CD4-positive, CD25-positive, alpha-beta regulatory T cell (primary cell): ENCODE measurements around the gene GTF2H4. TPM values are rescaled to one million over a fixed set of nuclear protein-coding genes. Genes with fewer than 3 reads are reported as not detected.
A peak's percentile ranks its signal among the peaks of the same experiment; 100 is the strongest.

Experiments used
- ATAC-seq, 2 donors: fragments of 150-1000 bp; cut with Tn5 transposase; one replicate each; pipeline ENCODE4 v1.10.0; 2021; ENCODE audit warnings: low read depth in 2 of 2, moderate number of reproducible peaks in 2 of 2, moderate library complexity in 1 of 2
- DNase-seq, 3 donors: peaks; one replicate each; pipeline versions ENCODE4 v3.0.0 to v3.0.0-alpha.2; 2012 to 2022; ENCODE audit warnings: mixed read lengths in 1 of 3
- H3K27ac ChIP-seq: one replicate; pipeline ENCODE4 v1.7.0; 2013; ENCODE audit warnings: mild to moderate bottlenecking, low read length; ENCODE audit not compliant: insufficient read depth, poor library complexity, severe bottlenecking
- H3K27me3 ChIP-seq: one replicate; pipeline ENCODE4 v1.7.0; 2013; ENCODE audit warnings: low read length; ENCODE audit not compliant: control insufficient read depth, insufficient read depth
- H3K36me3 ChIP-seq: one replicate; pipeline ENCODE4 v1.7.0; 2013; ENCODE audit warnings: mild to moderate bottlenecking, low read length, moderate library complexity; ENCODE audit not compliant: control insufficient read depth, insufficient read depth
- H3K4me1 ChIP-seq: 2 replicates; pipeline ENCODE4 v1.7.0; 2013; ENCODE audit warnings: mild to moderate bottlenecking, low read length; ENCODE audit not compliant: insufficient read depth, control insufficient read depth, poor library complexity, severe bottlenecking
- H3K4me3 ChIP-seq: one replicate; pipeline ENCODE4 v1.7.0; 2013; ENCODE audit warnings: low read depth, mild to moderate bottlenecking, low read length, moderate library complexity
- H3K9me3 ChIP-seq, 2 experiments: 1 replicate in 1 of 2; 2 replicates in 1 of 2; pipeline ENCODE4 v1.7.0; 2013; ENCODE audit warnings: low read length in 2 of 2, mild to moderate bottlenecking in 1 of 2, moderate library complexity in 1 of 2; ENCODE audit not compliant: control insufficient read depth in 2 of 2
- H3K27ac Mint-ChIP-seq, 3 donors: one replicate each; pipeline ENCODE4 v1.8.0; 2020 to 2022; ENCODE audit warnings: mild to moderate bottlenecking in 3 of 3, mixed read lengths in 3 of 3, moderate library complexity in 2 of 3
- H3K27me3 Mint-ChIP-seq: one replicate; pipeline ENCODE4 v1.8.0; 2022; ENCODE audit warnings: mild to moderate bottlenecking, mixed read lengths
- H3K36me3 Mint-ChIP-seq: one replicate; pipeline ENCODE4 v1.8.0; 2020; ENCODE audit warnings: mixed read lengths
- H3K4me1 Mint-ChIP-seq, 4 donors: one replicate each; pipeline ENCODE4 v1.8.0; 2020 to 2022; ENCODE audit warnings: mixed read lengths in 4 of 4, mild to moderate bottlenecking in 1 of 4
- H3K4me3 Mint-ChIP-seq, 4 donors: one replicate each; pipeline ENCODE4 v1.8.0; 2020 to 2022; ENCODE audit warnings: mild to moderate bottlenecking in 4 of 4, mixed read lengths in 4 of 4, moderate library complexity in 3 of 4
- H3K9me3 Mint-ChIP-seq, 7 donors: one replicate each; pipeline ENCODE4 v1.8.0; 2020 to 2022; ENCODE audit warnings: mixed read lengths in 7 of 7, mild to moderate bottlenecking in 3 of 7, moderate library complexity in 2 of 7
- polyA plus RNA-seq, 4 donors: library from polyadenylated mRNA; unstranded; fragments of 300-500 nt; fragmentation: Illumina TruSeq; gene quantifications; one replicate each; pipeline ENCODE4 v1.2.3, GENCODE V29; 2021
- total RNA-seq: library from RNA; stranded (reverse); gene quantifications from one replicate; pipeline ENCODE4 v1.2.3, GENCODE V29; 2022

GTF2H4 gene
- total and polyA plus RNA-seq, 5 donors from 2014 or later, result 6.8 to 15.5 (median 7.2) TPM

- H3K36me3 ChIP-seq, result no peaks in the 10 kb centered on the region
- H3K27me3 Mint-ChIP-seq, result peaks cover 14% of the 10 kb centered on the region
- H3K27ac ChIP-seq, result no peak overlapping the region
- DNase-seq, result no peak
- H3K27me3 ChIP-seq, result no peaks in the 10 kb centered on the region
- H3K27ac Mint-ChIP-seq, result peak overlapping the region in 1 of 3 donors; percentile 60
- H3K4me1 ChIP-seq, result peaks cover 25% of the 10 kb centered on the region
- peak overlapping the region in 1 of 4 donors; percentile 10 for H3K4me3 Mint-ChIP-seq
- no peak overlapping the region for H3K4me3 ChIP-seq
- no peaks in the 10 kb centered on the region for H3K36me3 Mint-ChIP-seq
- ATAC-seq, result no peak
- no peaks in the 10 kb centered on the region for H3K9me3 ChIP-seq
- peaks cover 0 to 37% (median 23%) of the 10 kb centered on the region in 4 donors for H3K4me1 Mint-ChIP-seq
- peaks cover 0 to 2% (median 0%) of the 10 kb centered on the region in 7 donors for H3K9me3 Mint-ChIP-seq
Observed at GRCh38 chr6:30879684-30880427, 28.2 kb upstream of the GTF2H4 start.

GRCh38 chr6:30880698-30881252 is 27.2 kb upstream of the GTF2H4 start:
- Mint-ChIP-seq H3K36me3 (no peaks in the 10 kb centered on the region), H3K9me3 (peaks cover 0 to 2% (median 0%) of the 10 kb centered on the region in 7 donors), H3K27ac (peak overlapping the region in 2 of 3 donors; percentile 64 to 83), H3K4me3 (peak overlapping the region in 2 of 4 donors; percentile 32 to 66), H3K4me1 (peaks cover 0 to 44% (median 27%) of the 10 kb centered on the region in 4 donors), H3K27me3 (peaks cover 23% of the 10 kb centered on the region)
- Histone ChIP-seq H3K27ac (no peak overlapping the region), H3K36me3 (no peaks in the 10 kb centered on the region), H3K27me3 (peaks cover 4% of the 10 kb centered on the region), H3K9me3 (no peaks in the 10 kb centered on the region), H3K4me3 (no peak overlapping the region), H3K4me1 (peaks cover 34% of the 10 kb centered on the region)
- ATAC-seq, result no peak
- no peak for DNase-seq

- Mint-ChIP-seq H3K4me3 (peak overlapping the region; percentile 31 to 90 (median 54)), H3K36me3 (no peaks in the 10 kb centered on the region)
Observed at GRCh38 chr6:30881392-30882203, 26.4 kb upstream of the GTF2H4 start.

GRCh38 chr6:30882204-30882758 is 25.7 kb upstream of the GTF2H4 start:
- H3K27me3 ChIP-seq, result peaks cover 5% of the 10 kb centered on the region
- no peak overlapping the region for H3K4me3 ChIP-seq
- no peaks in the 10 kb centered on the region for H3K36me3 ChIP-seq
- no peak for ATAC-seq
- Mint-ChIP-seq H3K27ac (peak overlapping the region in 2 of 3 donors; percentile 36 to 83), H3K27me3 (peaks cover 23% of the 10 kb centered on the region), H3K4me3 (no peak overlapping the region), H3K4me1 (peaks cover 0 to 49% (median 23%) of the 10 kb centered on the region in 4 donors), H3K36me3 (no peaks in the 10 kb centered on the region), H3K9me3 (peaks cover 0 to 2% (median 0%) of the 10 kb centered on the region in 7 donors)
- H3K9me3 ChIP-seq, result no peaks in the 10 kb centered on the region
- peaks cover 40% of the 10 kb centered on the region for H3K4me1 ChIP-seq
- H3K27ac ChIP-seq, result no peak overlapping the region
- no peak for DNase-seq

More at GRCh38 chr6:30881392-30882203, 26.4 kb upstream of the GTF2H4 start:
- DNase-seq, result no peak
- Mint-ChIP-seq H3K27me3 (peaks cover 23% of the 10 kb centered on the region), H3K9me3 (peaks cover 0 to 2% (median 0%) of the 10 kb centered on the region in 7 donors), H3K27ac (peak overlapping the region; percentile 36 to 94 (median 83)), H3K4me1 (peaks cover 0 to 50% (median 27%) of the 10 kb centered on the region in 4 donors)
- Histone ChIP-seq H3K27ac (no peak overlapping the region), H3K4me3 (no peak overlapping the region), H3K9me3 (no peaks in the 10 kb centered on the region), H3K36me3 (no peaks in the 10 kb centered on the region), H3K27me3 (peaks cover 5% of the 10 kb centered on the region), H3K4me1 (peaks cover 42% of the 10 kb centered on the region)
- no peak for ATAC-seq

- Histone ChIP-seq H3K9me3 (no peaks in the 10 kb centered on the region), H3K4me3 (no peak overlapping the region), H3K36me3 (no peaks in the 10 kb centered on the region), H3K27ac (peak overlapping the region; percentile 14), H3K4me1 (peaks cover 33% of the 10 kb centered on the region), H3K27me3 (peaks cover 5% of the 10 kb centered on the region)
- H3K4me1 Mint-ChIP-seq, result peaks cover 0 to 43% (median 18%) of the 10 kb centered on the region in 4 donors
- ATAC-seq (peak in 1 of 2 donors; percentile 39), DNase-seq (peak in 1 of 3 donors; percentile 26)
- H3K27me3 Mint-ChIP-seq, result peaks cover 23% of the 10 kb centered on the region
- H3K27ac Mint-ChIP-seq, result peak overlapping the region; percentile 67 to 90 (median 86)
- H3K9me3 Mint-ChIP-seq, result peaks cover 0 to 2% (median 0%) of the 10 kb centered on the region in 7 donors
- no peaks in the 10 kb centered on the region for H3K36me3 Mint-ChIP-seq
- peak overlapping the region; percentile 62 to 90 (median 83) for H3K4me3 Mint-ChIP-seq
Observed at GRCh38 chr6:30882759-30883684, 25.0 kb upstream of the GTF2H4 start.

- peak within 1 kb of the TSS; percentile 74 to 92 (median 87) for H3K4me3 Mint-ChIP-seq
- Histone ChIP-seq H3K36me3 (no peaks in the 10 kb centered on the region), H3K27ac (peak within 1 kb of the TSS; percentile 14), H3K27me3 (peaks cover 5% of the 10 kb centered on the region), H3K4me3 (peak within 1 kb of the TSS; percentile 48), H3K4me1 (peaks cover 31% of the 10 kb centered on the region), H3K9me3 (no peaks in the 10 kb centered on the region)
- H3K27me3 Mint-ChIP-seq, result peaks cover 23% of the 10 kb centered on the region
- peak; percentile 55 to 57 for ATAC-seq
- H3K36me3 Mint-ChIP-seq, result no peaks in the 10 kb centered on the region
- peaks cover 0 to 2% (median 0%) of the 10 kb centered on the region in 7 donors for H3K9me3 Mint-ChIP-seq
- H3K27ac Mint-ChIP-seq, result peak within 1 kb of the TSS; percentile 86 to 95 (median 90)
- peaks cover 0 to 40% (median 14%) of the 10 kb centered on the region in 4 donors for H3K4me1 Mint-ChIP-seq
- peak in 2 of 3 donors; percentile 45 to 46 for DNase-seq
Observed at GRCh38 chr6:30883685-30884520, 24.1 kb upstream of the GTF2H4 start, which contains the start of gene DDR1. Gene DDR1 (plus strand): TSS chr6:30884519. CDS start chr6:30888730, 4,211 bp downstream.
